ENCODE data around the gene STAB1. TPM values are rescaled to one million over a fixed set of nuclear protein-coding genes. Genes with fewer than 3 reads are reported as not detected.

The STAB1 gene
- total RNA-seq, 1 experiment from 2014 or later = 0.33 TPM

GRCh38 chr3:52501046-52501445 lies 5.9 kb downstream of the STAB1 start:
- Histone ChIP-seq H2AFZ (ENCODE audit: low read length) (no peak overlapping the region), H3F3A (ENCODE audit: low read length, unreplicated experiment) (no peaks in the 10 kb centered on the region), H4K20me1 (ENCODE audit: low read length) (no peaks in the 10 kb centered on the region), H3K9me2 (replicated peaks; ENCODE audit: low read length) (no peaks in the 10 kb centered on the region), H3K9ac (ENCODE audit: low read length) (no peak overlapping the region), H3K4me1 (ENCODE audit: insufficient read depth, low read length) (no peaks in the 10 kb centered on the region), H3K27me3 (ENCODE audit: low read length) (no peaks in the 10 kb centered on the region), H3K79me2 (ENCODE audit: low read length) (no peaks in the 10 kb centered on the region), H3K36me3 (ENCODE audit: low read depth, low read length) (no peaks in the 10 kb centered on the region), H3K4me2 (ENCODE audit: low read length) (no peak overlapping the region), H3K4me3 (ENCODE audit: low read length) (no peak overlapping the region), H3K27ac (ENCODE audit: low read length) (no peak overlapping the region), H3K9me3 (ENCODE audit: low read length) (no peaks in the 10 kb centered on the region)
- ATAC-seq (no peak), DNase-seq (no peak)
- intact Hi-C loops (cut with micrococcal nuclease) = no loop called here
- CTCF ChIA-PET = no interaction called here
- no TSS peak for BruUV-seq (replicated peaks)
- TF ChIP-seq EZH2phosphoT487 (IDR thresholded peaks at IDR 0.05; ENCODE audit: borderline replicate concordance, low read length) (no peak), EZH2 (IDR thresholded peaks at IDR 0.05; ENCODE audit: low read length, unreplicated experiment) (no peak), CTCF (conservative IDR thresholded peaks at IDR 0.05; ENCODE audit: low read depth, low read length) (no peak)
- POLR2A ChIA-PET (ENCODE audit: unreplicated experiment) = no interaction called here

- H3K27ac ChIP-seq (ENCODE audit: low read length) = no peak overlapping the region
- no peak for ATAC-seq
- no peak overlapping the region for H2AFZ ChIP-seq (ENCODE audit: low read length)
- no peaks in the 10 kb centered on the region for H3K9me2 ChIP-seq (replicated peaks; ENCODE audit: low read length)
- H3K36me3 ChIP-seq (ENCODE audit: low read depth, low read length) = no peaks in the 10 kb centered on the region
- no peaks in the 10 kb centered on the region for H4K20me1 ChIP-seq (ENCODE audit: low read length)
- peaks cover 4% of the 10 kb centered on the region; the same call in 1 of the 2 replicates for H3K4me1 ChIP-seq (ENCODE audit: insufficient read depth, low read length)
- TF ChIP-seq EZH2phosphoT487 (IDR thresholded peaks at IDR 0.05; ENCODE audit: borderline replicate concordance, low read length) (no peak), CTCF (conservative IDR thresholded peaks at IDR 0.05; ENCODE audit: low read depth, low read length) (no peak), EZH2 (IDR thresholded peaks at IDR 0.05; ENCODE audit: low read length, unreplicated experiment) (no peak)
- no peaks in the 10 kb centered on the region for H3K79me2 ChIP-seq (ENCODE audit: low read length)
- ChIA-PET CTCF (interaction anchor here (0.5 kb wide), 1 partner anchor 90 kb away, joined by 5 read pairs; no protein-coding TSS in a partner anchor), POLR2A (ENCODE audit: unreplicated experiment) (no interaction called here)
- no peaks in the 10 kb centered on the region for H3K9me3 ChIP-seq (ENCODE audit: low read length)
- no peaks in the 10 kb centered on the region for H3K27me3 ChIP-seq (ENCODE audit: low read length)
- intact Hi-C loops (cut with micrococcal nuclease) = no loop called here
- BruUV-seq (replicated peaks) = no TSS peak
- no peak overlapping the region for H3K4me3 ChIP-seq (ENCODE audit: low read length)
- H3K4me2 ChIP-seq (ENCODE audit: low read length) = no peak overlapping the region
- no peak overlapping the region for H3K9ac ChIP-seq (ENCODE audit: low read length)
- H3F3A ChIP-seq (ENCODE audit: low read length, unreplicated experiment) = no peaks in the 10 kb centered on the region
- DNase-seq = no peak
Measured at GRCh38 chr3:52502001-52502400, 6.9 kb downstream of the STAB1 start.

GRCh38 chr3:52502808-52503350 lies 7.7 kb downstream of the STAB1 start:
- ChIA-PET POLR2A (ENCODE audit: unreplicated experiment) (no interaction called here), CTCF (no interaction called here)
- Histone ChIP-seq H3K4me1 (ENCODE audit: insufficient read depth, low read length) (peaks cover 13% of the 10 kb centered on the region; the same call in 1 of the 2 replicates), H3K9me2 (replicated peaks; ENCODE audit: low read length) (no peaks in the 10 kb centered on the region), H3K79me2 (ENCODE audit: low read length) (no peaks in the 10 kb centered on the region), H3K36me3 (ENCODE audit: low read depth, low read length) (no peaks in the 10 kb centered on the region), H3K4me2 (ENCODE audit: low read length) (no peak overlapping the region), H3K9ac (ENCODE audit: low read length) (no peak overlapping the region), H4K20me1 (ENCODE audit: low read length) (no peaks in the 10 kb centered on the region), H3K9me3 (ENCODE audit: low read length) (no peaks in the 10 kb centered on the region), H3K27me3 (ENCODE audit: low read length) (no peaks in the 10 kb centered on the region), H3F3A (ENCODE audit: low read length, unreplicated experiment) (no peaks in the 10 kb centered on the region), H2AFZ (ENCODE audit: low read length) (no peak overlapping the region), H3K4me3 (ENCODE audit: low read length) (no peak overlapping the region), H3K27ac (ENCODE audit: low read length) (no peak overlapping the region)
- TF ChIP-seq EZH2 (IDR thresholded peaks at IDR 0.05; ENCODE audit: low read length, unreplicated experiment) (no peak), CTCF (conservative IDR thresholded peaks at IDR 0.05; ENCODE audit: low read depth, low read length) (no peak), EZH2phosphoT487 (IDR thresholded peaks at IDR 0.05; ENCODE audit: borderline replicate concordance, low read length) (no peak)
- intact Hi-C loops (cut with micrococcal nuclease) = no loop called here
- ATAC-seq (no peak), DNase-seq (no peak)
- no TSS peak for BruUV-seq (replicated peaks)

Data from PC-3 (cell line).